LNCAP (cell line): ENCODE results near the gene MARCHF11.

ENCODE experiments used
- TF ChIP-seq, protein P1 (sequence below): fragments of 450-650 bp; IDR thresholded peaks from 2 replicates; pipeline ENCODE4 v1.5.1; 2017; ENCODE audit warnings: mild to moderate bottlenecking

MARCHF11 gene

DNA sequence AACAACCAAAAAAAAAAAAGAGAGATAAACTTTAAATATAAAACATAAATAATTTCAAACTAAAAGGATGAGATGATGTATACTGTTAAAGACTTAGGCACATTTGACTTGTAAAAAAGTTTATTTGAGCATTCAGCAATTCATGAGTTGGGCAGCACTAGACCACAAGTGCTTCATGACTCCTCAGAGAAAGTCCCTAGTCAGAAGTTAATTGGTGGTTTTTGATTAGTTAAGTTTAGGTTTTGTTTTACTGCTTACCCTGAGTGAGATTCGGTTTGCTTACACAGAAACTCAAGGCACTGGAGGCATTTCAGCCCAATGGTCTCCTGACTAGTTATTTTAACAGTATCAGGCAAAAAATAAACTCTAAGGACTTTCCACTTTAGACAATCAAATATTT, 129.2 kb downstream of the MARCHF11 start:
- TF ChIP-seq, protein P1, sequence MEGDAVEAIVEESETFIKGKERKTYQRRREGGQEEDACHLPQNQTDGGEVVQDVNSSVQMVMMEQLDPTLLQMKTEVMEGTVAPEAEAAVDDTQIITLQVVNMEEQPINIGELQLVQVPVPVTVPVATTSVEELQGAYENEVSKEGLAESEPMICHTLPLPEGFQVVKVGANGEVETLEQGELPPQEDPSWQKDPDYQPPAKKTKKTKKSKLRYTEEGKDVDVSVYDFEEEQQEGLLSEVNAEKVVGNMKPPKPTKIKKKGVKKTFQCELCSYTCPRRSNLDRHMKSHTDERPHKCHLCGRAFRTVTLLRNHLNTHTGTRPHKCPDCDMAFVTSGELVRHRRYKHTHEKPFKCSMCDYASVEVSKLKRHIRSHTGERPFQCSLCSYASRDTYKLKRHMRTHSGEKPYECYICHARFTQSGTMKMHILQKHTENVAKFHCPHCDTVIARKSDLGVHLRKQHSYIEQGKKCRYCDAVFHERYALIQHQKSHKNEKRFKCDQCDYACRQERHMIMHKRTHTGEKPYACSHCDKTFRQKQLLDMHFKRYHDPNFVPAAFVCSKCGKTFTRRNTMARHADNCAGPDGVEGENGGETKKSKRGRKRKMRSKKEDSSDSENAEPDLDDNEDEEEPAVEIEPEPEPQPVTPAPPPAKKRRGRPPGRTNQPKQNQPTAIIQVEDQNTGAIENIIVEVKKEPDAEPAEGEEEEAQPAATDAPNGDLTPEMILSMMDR: no peak

DNA sequence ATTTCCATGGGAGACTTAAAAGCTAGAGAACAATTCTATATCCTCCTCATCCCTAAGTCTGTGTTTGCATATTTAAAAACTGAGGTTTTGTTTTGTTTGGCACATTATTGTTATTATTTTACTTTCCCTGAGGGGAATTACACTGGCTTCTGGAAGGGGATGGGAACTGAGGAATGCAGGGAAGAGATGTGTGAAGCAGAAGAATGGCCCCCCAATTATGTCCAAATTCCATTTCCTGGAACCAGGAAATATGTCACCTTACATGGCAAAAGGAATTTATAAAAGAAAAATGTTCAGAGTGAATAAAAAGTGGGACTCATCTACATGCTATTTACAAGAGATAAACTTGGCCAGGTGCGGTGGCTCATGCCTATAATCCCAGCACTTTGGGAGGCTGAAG, 129.8 kb downstream of the MARCHF11 start:
- TF ChIP-seq, protein P1: no peak

DNA sequence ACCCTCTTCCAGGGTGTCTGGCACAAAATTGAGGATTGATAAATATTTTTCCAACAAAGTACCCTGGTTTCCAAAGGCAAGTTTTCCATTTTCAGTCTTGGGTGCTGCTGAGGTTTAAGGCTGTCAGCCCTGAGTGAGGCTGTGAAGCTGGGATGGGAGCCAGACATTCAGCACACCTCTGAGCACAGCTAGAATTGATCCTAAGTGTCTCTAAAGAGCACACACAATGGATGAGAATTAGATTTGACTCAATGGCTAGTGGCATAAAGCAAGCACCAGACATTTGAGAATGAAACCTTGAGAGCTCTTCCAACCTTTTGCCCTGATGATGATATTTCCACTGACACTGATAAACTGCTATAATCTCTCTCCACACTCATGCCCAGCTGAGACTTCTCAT, 131.5 kb downstream of the MARCHF11 start:
- TF ChIP-seq, protein P1: no peak

DNA sequence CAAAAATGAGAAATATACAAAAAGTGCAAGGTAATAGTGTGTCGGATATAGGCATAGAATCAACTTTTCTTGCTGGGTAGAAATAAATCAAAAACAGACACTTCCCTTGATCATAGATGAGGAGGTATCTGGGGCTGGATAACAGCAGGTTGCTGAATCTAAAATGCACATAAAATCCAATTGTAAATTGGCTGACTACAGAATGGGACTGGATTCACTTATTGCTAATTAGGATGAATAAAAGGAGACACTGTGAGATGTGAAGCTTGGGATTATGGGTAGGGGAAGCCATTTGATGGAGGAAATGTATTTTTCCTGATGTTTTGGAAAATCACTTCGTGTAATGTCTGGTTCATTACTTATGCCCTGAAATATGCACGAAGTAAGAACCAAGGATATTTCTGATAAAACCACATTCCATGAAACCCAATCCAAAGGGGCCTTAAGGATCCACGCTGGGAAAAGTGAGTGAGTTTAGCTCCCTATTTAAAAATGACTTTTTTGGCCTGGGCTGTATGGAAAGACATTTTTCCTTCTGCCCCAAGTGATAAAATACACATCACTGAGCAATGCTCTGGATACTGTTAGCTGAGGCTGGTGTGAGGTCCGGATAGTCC, 136.1 kb downstream of the MARCHF11 start:
- TF ChIP-seq, protein P1: no peak

DNA sequence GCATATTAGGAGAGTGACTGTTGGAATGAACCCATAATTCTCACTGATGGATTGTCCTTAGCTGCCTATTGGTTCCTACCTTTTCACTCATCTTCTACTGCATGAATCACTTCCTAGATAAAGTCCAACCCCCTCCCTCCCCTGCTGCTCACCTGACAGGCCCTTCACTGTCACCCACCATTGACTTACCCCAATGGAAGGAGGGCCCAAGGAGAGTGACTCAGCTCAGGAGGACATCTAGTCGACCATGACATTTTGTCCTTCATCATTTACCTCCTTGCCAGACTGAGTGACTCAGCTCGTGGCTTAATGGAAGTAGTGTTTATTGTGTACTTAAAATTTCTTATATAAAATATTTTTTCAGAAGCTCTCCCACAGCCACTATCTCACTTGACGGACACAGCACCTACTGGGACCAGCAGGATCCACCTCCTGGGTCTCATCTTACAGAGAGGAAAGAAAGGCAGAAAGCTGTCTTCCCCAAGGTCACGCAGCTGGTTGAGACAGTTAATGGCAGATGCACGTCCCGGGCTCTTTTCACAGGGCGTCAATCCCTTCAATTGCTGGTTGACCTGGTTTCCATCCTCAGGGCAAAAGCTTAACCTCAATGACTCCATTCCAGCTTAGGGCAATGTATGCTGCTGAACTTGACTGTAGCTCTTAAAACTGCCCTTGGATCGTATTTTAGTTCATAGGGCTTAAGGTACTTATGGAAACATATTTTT, 142.3 kb downstream of the MARCHF11 start:
- TF ChIP-seq, protein P1: no peak

DNA sequence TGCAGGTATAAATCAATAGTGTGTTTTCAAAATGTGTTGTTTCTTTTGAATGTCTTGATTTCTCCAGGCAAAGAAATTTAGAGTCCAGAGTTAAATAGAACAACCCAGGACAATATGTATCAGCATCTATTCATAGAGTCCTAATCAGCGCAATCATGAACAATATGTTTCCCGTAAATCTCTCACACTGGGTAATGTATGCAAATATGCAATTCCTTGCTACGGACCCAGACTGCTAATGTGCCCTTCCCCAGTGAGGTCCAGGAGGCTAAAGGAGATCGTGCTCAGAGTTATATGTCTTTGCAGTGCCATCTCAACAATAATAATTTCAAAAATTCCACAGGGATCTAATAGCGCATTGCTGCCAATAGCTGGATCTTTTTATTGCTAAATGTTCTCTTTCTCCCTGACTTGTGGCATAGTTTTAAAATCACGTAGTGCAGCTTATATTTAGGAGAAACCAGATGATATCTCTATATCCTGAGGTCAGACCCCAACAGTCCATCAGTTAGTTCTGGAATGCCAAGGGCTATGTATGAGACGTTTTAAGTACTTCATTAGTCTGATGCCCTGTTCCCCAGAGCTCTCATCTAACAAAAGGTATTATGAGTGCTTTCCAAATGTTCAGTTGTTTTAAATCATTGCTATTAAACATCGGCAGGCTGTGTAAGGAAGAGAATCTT, 145.1 kb downstream of the MARCHF11 start:
- TF ChIP-seq, protein P1: no peak

DNA sequence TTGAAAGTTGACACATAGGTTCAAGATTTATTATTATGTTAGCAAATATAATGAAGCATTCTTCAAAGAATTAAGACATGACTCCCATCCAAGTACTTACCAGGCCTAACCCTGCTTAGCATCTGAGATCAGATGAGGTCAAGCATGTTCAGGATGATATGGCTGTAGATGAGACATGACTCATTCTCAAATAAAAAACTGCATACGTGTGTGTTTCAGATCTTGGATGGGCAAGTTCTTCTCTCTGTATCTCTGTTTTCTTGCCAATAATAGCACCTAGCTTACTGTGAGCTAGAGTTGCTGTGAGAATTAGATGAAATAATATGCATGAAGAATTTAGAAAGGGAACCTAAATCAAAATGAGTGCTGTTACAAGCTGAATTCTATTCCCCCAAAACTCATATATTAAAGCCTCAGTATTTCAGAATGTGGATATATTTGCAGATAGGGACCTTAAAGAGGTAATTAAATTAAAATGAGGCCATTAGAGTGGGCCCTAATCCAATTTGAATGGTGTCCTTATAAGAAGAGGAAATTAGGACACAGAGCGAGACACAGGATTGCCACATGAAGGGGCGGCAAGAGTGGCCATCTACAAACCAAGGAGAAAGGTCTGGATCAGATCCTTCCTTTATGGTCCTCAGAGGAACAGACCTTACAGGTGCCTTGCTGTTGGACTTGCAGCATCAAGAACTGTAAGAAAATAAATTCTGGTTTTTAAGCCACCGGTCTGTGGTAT, 146.2 kb downstream of the MARCHF11 start:
- TF ChIP-seq, protein P1: no peak
